GM21423 (cell line): ENCODE data around the gene SEPTIN1.
"Not testable (repeated sequence)": the region's sequence is repeated elsewhere in the genome, so short reads cannot be mapped to it uniquely, and the experiment has no call there.

Experiments
- ATAC-seq: cut with Tn5 transposase; IDR thresholded peaks from one replicate; pipeline ENCODE4 v1.9.1; 2021; ENCODE audit warnings: mild to moderate bottlenecking, moderate library complexity; ENCODE audit not compliant: unreplicated experiment

Gene SEPTIN1

DNA sequence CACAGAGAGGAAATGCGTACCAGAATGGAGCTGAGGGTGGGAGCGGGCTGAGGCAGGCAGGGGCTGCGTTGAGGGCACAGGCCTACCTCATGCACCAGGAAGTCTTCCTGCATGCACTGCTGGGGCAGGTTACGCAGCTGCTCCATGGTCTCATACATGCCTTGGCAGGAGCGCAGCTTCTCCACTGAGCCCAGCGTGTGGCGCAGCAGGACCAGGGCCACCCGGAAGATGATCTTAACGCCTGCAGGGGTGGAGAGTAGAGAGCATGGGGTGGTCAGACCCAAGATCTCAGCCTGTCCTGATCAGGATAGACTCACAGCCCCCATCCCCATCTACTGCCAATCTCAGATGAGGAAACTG, 23.8 kb downstream of the SEPTIN1 start:
- no peak for ATAC-seq

DNA sequence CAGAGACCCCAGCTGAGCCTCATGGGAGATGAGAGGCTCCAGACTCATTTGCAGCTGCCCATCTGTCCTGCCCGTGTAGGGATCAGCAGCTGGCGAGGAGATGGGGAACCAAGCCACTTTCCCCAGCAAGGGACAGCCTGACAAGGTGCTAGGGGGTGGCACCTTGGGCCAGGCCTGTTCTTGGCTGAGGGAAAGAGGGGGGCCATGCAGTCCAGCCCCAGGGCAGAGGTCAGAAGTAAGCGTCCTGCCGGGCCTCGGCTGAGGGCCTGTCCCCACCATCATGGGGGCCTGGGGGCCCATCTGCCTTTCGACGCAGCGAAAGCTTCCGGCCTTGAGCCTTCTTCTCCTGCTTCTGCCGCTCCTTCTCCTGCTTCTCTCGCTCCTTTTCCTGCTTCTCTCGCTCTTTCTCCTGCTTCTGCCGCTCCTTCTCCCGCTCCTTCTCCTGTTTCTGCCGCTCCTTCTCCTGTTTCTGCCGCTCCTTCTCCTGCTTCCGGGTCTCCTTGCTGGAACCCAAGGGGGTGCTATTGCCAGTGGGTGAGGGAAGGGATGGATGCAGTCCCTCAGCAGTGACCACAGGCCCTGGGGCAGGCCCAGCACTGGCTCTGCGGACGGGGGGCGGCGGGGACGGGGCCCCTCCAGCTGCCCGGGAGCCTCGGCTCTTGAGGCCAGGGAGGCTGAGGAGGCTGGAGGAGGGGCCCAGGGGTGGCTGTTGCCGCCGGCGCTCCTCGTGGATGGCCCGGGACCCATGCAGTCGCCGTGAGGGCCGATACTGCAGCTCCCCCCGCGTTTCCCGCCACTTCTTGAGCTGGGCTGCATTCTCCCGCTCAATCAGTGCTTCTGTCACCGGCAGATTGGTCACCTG, 24.4 kb downstream of the SEPTIN1 start:
- ATAC-seq, result no peak

DNA sequence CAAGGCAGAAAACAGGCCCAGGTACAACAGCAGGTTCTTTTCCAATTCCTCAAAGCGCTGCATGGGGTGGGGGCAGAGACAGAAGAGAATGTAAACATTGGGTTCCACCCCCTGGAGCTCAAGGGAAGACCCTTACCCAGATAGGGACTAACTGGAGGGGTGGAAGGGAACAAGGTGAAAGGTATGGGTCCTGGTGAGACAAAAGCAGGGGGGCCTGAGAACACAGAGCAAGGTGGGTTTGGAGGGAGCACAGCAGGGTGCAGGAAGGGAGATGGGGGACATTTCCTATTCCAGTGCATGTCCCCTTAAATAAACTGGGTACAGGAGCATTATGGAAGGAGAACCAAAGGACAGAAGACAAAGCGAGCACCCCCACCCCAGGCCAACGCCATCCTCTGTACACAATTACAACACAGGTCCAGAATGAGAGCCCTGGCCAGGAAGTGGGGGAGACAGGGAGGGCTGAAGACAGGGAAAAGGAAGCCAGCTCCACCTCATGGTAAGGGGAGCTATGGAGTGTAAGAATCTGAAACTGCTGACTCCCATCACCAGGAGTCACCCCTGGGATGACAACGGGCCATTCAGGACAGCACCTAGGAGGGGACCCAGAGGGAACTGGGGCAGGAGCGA, 25.2 kb downstream of the SEPTIN1 start:
- ATAC-seq, result no peak

DNA sequence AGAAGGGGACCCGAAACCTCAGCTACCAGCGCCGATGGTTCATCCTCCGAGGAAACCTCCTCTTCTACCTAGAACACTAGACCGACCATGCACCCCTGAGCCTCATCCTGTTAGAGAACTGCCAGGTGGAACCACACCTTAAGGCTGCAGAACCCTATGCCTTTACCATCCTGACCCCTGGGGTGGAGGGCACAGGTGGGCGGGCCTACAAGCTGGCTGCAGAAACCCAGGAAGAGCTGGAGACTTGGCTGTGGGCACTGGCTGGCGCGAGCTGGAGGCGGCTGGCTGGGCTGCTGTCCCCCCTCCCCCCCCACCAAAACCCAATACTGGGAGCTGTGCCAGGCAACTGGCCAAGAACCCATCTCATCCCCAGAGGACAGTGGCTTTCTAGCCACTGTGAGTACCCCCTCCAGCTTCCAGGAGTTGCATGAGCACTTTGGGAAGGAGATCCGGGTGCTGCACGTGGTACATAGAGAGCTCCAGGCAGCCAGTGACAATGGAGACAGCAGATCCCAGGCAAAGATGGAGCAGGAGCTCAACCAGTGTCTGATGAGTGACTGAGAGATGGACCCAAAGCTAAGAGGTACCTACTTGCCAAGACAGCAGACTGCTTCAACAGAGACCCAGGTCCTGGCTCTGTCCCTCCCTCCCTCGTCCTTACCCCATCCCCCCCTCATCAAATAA, 25.8 kb downstream of the SEPTIN1 start:
- no peak for ATAC-seq

DNA sequence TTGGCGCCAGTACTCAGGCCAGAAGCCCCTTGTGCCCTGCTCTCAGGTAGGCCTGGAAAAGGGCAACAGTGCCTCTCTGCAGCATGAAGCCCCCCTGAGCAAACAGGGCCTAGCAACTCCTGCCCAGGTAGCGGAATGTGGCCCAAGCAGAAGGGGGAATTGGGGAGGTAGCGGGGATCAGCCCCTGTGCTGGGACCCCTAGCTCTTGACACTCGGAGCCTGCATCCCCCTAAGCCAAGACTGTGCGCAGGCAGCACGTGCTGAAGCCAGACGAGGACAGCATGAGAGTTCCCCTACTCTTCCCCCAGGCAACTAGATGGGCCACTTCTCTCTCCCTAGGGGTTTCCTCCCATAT, 26.4 kb downstream of the SEPTIN1 start:
- ATAC-seq, result no peak

DNA sequence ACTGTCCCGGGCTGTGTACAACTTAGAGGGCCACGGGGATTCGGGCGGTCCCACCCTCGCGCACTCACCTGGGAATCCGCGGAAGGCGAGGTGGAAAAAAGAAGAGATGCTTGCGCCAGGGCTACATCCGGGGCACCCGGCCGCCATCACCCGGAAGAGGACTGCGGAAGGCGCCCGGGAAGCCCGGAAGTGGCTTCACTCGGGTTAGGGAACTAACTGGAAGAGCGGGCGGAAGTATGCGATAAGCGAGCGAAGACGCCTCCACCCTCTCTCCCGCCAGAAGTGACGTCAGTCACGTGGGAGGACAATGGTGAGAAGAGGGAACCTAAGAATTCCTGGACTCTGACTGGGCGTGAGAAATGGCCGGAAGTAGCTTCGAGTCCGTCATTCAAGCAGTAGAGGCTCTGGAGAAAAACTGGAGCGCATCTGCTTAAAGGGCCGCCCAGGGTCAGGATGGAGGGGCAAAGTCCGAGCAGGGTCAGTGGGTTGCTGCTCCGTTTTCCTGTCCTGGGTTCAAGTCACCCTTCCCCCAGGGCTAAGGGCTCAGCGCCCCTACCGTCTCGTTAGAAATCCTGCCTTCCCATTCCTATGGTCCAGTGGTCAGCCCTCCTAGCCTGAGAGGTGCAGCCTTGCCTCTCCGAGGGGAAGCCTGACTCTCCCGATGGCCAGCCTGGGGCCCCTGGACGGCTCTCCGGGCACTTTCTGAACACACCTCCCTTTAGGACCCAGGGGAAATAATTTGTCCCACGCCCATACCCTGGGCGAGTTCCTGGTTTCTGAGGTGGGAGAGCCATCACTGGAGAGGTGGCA, 27.0 kb downstream of the SEPTIN1 start, which contains the start of gene CD2BP2:
TSS of gene CD2BP2 (minus strand) at position 165 of the 810 bp plus-strand sequence. CDS start 627 bp downstream, outside the sequence.
- ATAC-seq, result peak; percentile 42

DNA sequence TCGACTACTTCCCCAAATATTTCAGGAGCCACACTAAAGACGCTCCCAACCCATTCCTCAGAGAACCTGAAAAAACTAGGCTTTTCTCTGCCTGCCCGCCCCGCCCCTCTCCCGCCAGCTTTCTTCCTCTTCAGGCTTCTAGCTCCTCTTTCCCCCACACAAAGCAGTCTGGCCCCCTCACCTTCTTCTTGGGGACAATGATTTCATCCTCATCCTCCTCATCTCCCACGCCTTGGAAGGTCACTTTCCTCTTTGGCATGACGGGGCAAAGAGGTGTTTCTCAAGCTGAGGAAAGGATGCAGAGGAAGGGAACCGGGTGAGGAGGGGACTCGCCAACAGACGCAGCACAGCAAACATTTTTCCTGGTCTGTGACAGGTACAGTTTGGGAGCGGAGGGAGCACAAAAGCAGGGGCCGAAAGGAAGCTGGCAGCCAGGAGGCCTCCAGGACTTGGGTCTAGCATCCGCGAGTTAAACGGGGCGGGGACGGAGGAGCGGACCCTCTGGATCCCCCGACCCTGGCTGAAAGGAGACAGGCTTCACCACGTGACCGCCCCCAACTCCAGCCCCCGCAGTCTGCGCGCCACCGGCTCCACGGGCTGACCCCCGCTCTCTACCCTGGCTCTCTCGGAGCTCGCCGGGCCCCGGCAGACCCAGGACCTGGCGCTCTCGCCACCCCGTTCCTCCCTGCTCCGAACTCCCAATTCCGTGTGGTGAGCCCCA, 27.8 kb downstream of the SEPTIN1 start:
- no peak for ATAC-seq

DNA sequence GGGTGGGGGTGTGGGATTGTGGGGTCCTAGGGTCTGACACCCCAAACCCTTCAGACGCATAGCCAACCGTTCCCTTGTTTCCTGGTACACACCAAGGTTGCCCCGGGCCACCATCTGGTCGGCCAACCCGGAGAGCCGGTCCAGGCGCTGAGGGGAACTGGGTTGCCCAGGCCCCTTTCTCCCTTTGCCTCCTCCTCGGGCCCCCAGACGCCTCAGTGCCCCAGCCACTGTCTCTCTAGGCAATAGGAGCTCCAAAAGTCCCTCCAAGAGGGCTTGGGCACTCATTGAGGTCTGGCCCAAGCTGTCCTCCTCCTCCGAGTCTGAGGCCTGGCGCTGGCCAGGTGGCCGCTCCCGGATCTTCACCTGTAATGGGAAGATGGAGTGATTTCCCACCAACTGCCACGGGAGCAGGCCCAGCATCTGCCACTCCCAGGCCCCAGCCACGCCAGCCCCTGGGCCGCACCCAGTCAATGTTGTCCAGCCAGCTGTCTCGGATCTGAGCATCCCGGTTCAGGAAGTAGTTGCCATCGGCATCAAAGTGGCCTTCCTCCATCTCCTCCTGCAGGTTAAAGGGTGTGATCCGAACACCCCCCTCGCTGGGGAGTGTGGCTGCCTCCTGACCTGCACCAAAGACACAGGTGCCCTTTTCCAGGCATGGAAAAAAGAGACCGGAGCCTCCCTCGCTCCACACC, 28.8 kb downstream of the SEPTIN1 start:
- ATAC-seq, result no peak

DNA sequence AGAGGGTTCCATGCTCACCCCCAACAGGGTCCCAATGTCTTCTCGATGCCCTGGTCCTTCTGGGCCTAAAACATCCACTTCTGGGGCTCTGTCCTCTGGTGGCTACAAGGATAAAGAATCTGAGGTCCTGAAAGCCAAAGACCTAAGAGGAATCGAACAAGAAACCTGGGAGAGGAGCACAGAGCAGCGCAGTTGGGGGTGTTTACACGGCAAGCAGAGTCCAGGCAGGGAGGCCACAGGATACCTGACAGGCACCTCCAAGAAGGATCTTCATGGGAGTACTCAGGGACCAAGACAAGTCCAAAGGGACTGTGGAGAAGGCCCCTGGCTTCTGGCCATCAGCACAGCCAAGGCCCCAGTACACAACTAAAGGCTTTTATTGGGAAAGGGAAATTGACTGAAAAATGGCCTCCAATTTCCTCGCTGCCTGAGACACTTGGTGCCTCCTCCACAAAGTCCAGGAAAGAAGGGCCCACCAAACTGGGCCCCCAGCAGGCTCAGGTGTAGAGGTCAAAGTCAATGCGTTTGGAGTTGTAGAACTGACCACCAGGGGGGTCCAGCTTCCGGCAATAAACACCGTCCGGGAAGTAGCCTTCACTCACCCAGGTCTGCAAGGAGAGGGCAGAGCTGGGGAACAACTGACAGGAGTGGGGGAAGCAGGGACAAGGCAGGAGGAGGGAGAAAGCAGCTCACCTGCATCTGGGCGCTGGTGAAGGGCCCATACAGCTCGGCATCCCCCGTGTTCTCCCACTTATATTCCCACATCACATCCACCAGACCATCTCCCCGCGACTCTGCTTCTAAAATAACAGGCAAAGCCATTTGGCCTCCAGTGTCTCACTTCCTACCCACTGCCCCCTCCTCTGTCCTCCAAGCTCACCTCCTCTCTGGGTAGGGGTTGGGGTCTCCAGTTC, 29.6 kb downstream of the SEPTIN1 start:
- no peak for ATAC-seq

DNA sequence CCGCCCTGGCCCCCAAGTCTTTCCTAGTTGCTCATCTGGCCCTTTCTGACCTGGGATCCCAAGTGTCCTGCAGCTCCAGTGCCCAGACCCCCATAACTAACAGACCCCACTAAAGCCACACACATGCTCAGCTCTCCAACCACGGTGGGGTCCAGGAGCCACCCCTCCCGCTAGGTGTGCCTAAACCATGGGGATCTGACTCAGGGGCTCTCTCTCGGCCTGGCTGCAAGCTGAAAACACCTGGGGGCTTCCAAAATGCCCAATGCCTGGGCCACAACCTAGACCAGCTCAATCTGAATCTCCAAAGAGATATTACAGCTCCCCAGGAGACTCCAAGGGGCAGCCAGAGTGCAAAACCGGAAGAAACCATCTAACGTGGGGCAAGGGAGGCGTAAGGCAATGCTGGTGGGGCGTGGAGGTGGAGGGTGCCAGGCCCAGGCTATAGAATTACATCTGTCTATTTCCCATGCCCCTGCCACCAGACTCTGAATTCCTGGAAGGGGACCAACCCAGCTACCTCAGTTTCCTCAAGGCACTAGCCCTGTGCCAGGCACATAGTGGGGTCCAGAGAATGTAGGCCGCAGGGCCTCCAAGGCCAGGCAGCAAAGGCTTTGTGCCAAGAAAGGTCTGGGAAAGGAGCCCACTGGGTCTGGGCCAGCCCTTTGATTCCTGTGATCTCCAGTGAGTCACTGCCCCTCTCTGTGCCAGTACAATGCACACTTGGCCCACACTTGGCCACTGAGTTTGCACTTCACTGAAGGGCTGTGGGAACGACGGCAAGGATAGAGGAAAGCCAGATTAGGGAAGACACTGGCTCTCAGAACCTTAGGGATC, 30.6 kb downstream of the SEPTIN1 start:
- no peak for ATAC-seq

DNA sequence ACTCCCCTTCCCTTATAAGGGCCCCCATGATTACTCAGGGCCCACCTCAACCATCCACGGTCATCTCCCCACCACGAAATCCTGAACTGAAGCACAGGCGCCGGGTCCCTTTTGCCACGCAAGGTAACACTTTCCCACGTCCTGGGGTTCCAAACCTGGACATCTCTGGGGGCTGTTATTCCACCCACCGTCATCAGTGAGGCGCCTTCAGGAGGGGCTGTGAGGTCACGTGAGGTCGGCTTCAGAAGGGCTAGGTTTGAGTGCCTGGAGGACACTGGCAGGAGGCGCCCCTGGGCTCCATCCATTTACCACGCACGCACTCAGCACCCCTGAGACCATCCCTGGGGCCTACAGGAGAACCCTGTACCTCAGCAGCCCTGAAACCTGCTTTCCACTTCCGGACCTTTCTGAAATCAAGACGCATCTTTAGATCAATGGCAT, 31.3 kb downstream of the SEPTIN1 start:
- ATAC-seq, result no peak

DNA sequence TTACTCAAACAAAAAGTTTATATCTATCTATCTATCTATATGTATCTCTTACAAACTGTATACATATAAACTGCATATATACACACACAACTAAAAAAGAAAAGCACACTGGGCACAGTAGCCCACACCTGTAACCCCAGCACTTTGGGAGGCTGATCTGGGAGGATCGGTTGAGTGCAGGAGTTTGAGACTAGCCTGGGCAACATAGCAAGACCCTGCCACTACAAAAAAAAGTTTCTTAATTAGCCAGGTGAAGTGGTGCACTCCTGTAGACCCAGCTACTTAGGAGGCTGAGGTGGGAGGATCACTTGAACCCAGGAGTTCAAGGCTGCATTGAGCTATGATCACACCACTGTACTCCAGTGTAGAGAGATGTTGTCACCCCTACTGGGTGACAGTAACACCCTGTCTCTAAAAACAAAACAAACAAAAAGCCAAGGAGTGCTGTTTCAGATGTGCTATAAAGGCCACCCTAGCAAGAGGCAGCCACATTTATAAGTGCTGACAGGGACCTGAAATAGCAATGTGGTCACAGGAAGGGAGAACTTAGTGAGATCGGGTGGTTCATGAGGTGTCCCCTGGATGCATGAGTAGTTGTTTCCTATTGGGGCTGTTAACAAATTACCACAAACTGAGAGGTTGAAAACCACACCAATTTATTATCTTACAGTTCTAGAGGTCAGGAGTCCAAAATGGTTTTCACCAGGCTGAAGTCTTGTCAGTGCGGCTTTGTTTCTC, 32.1 kb downstream of the SEPTIN1 start:
- peak; percentile 44 for ATAC-seq

DNA sequence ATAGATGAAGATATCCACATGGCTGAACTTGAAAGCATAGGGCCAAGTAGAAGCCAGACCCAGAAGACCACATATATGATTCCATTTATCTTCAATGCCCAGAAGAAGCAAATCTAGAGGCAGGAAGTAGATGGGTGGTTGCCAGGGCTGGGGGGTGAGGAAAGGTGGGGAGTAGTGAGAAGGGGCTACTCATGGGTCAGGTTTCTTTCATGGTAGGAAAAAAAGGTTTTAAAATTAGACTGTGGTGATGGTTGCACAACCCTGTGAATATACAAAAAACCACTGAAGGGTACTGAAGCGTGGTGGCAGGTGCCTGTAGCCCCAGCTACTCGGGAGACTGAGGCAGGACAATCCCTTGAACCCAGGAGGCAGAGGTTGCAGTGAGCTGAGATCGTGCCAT, 32.7 kb downstream of the SEPTIN1 start:
- ATAC-seq, result peak; percentile 43

DNA sequence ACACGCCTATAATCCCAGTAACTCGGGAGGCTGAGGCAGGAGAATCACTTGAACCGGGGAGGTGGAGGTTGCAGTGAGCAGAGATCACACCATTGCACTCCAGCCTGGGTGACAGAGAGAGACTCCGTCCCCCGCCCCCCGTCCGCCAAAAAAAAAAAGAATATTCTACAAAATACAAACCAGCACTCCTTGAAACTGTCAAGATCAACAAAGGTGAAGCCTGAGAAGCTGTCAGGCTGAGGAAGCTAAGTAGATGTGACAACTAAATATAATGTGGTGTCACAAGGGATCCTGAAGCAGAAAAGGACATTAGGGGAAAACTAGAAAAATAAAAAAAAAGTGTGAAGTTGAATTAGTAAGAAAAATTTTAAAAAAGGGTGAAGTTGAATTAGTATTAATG, 33.4 kb downstream of the SEPTIN1 start:
- no peak for ATAC-seq

DNA sequence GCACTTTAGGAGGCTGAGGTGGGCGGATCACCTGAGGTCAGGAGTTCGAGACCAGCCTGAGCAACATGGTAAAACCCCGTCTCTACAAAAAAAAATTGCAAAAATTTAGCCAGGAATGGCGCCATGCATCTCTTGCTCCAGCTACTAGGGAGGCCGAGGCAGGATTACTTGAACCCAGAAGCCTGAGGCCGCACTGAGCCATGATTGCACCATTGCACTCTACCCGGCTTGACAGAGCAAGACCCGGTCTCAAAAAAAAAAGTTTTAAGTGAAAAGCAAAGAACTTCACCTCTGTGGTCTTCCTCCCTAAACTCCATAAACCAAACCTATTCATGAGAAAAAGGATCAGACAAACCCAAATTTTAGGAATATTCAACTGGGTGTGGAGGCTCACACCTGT, 34.2 kb downstream of the SEPTIN1 start:
- ATAC-seq, result no peak

DNA sequence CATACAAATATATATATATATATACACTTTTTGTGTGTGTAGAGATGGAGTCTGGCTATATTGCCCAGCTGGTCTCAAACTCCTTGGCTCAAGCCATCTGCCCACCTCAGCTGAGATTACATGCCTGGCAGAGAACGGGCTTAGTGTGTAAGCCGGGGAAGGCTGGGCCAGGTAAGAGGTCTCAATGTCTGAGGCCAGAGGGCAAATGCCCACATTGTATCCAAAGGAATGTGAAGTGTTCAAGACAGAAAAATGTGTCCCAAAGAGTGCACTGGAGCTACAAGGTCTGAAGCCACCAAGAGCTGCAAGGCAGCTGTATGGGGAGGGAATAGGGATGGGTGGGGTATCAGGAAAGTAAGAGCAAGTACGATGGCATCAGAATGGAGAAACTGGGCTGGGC, 36.1 kb downstream of the SEPTIN1 start:
- no peak for ATAC-seq

DNA sequence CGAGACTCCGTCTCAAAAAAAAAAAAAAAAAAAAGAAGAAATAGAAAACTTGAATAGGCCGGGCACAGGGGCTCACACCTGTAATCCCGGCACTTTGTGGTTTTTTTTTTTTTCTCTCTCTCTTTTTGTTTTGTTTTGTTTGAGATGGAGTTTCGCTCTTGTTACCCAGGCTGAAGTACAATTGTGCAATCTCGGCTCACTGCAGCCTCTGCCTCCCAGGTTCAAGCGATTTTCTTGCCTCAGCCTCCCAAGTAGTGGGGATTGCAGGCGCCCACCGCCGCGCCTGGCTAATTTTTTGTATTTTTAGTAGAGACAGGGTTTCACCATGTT, 38.9 kb downstream of the SEPTIN1 start:
- ATAC-seq, result not testable (repeated sequence)
